ENCODE measurements around the gene LGR6.
"Not testable (repeated sequence)": the region's sequence is repeated elsewhere in the genome, so short reads cannot be mapped to it uniquely, and the experiment has no call there.

Gene LGR6

GRCh38 chr1:202193614-202194327 is at the start of gene LGR6:
Gene LGR6, plus strand, starts transcription at chr1:202193799. Its CDS starts 191 bp downstream, at chr1:202193990.
- peak; percentile 39 for DNase-seq (ENCODE audit: low read depth, low spot score)

GRCh38 chr1:202144402-202145067 is 49.1 kb upstream of the LGR6 start, which contains the start of gene ARL8A:
Gene ARL8A, minus strand, starts transcription at chr1:202144737. Its CDS starts 165 bp downstream, at chr1:202144572.
- DNase-seq (ENCODE audit: low read depth, low spot score): peak; percentile 79

- DNase-seq (ENCODE audit: low read depth, low spot score): peak; percentile 31
These were observed 48.4 kb upstream of the LGR6 start for GRCh38 chr1:202145068-202145743.

- not testable (repeated sequence) for DNase-seq (ENCODE audit: low read depth, low spot score)
These were observed 47.9 kb upstream of the LGR6 start for GRCh38 chr1:202145744-202146140.

- no peak for DNase-seq (ENCODE audit: low read depth, low spot score)
These were observed 47.3 kb upstream of the LGR6 start for GRCh38 chr1:202146279-202146678.

GRCh38 chr1:202146993-202147392 is 46.6 kb upstream of the LGR6 start:
- DNase-seq (ENCODE audit: low read depth, low spot score): no peak

GRCh38 chr1:202148391-202148790 is 45.2 kb upstream of the LGR6 start:
- no peak for DNase-seq (ENCODE audit: low read depth, low spot score)

GRCh38 chr1:202149566-202149965 is 44.0 kb upstream of the LGR6 start:
- no peak for DNase-seq (ENCODE audit: low read depth, low spot score)

GRCh38 chr1:202150187-202150586 is 43.4 kb upstream of the LGR6 start:
- no peak for DNase-seq (ENCODE audit: low read depth, low spot score)

- no peak for DNase-seq (ENCODE audit: low read depth, low spot score)
These were observed 43.0 kb upstream of the LGR6 start for GRCh38 chr1:202150602-202151001.

GRCh38 chr1:202151045-202151444 is 42.6 kb upstream of the LGR6 start:
- no peak for DNase-seq (ENCODE audit: low read depth, low spot score)

- DNase-seq (ENCODE audit: low read depth, low spot score): no peak
These were observed 41.2 kb upstream of the LGR6 start for GRCh38 chr1:202152399-202152798.

GRCh38 chr1:202153284-202153683 is 40.3 kb upstream of the LGR6 start:
- no peak for DNase-seq (ENCODE audit: low read depth, low spot score)

GRCh38 chr1:202154148-202154765 is 39.3 kb upstream of the LGR6 start:
- DNase-seq (ENCODE audit: low read depth, low spot score): no peak

GRCh38 chr1:202154766-202155477 is 38.7 kb upstream of the LGR6 start:
- peak; percentile 61 for DNase-seq (ENCODE audit: low read depth, low spot score)

GRCh38 chr1:202155478-202156021 is 38.0 kb upstream of the LGR6 start:
- DNase-seq (ENCODE audit: low read depth, low spot score): peak; percentile 46

- DNase-seq (ENCODE audit: low read depth, low spot score): no peak
These were observed 37.0 kb upstream of the LGR6 start for GRCh38 chr1:202156590-202156989.

GRCh38 chr1:202157945-202158344 is 35.7 kb upstream of the LGR6 start:
- DNase-seq (ENCODE audit: low read depth, low spot score): no peak

GRCh38 chr1:202158810-202159533 is 34.6 kb upstream of the LGR6 start:
- DNase-seq (ENCODE audit: low read depth, low spot score): no peak

Data from astrocyte of the hippocampus (primary cell).